Stimulated activated naive CD8-positive, alpha-beta T cell treated with anti-CD3 and anti-CD28 coated beads, Interleukin-15, Interleukin-2, amounts not matched to agents 100 U/mL and 50 U/mL, for 24 hours (primary cell): Measurements from ENCODE around the gene CD36.

ENCODE experiments used
- ATAC-seq: fragments of 150-1000 bp; cut with Tn5 transposase; one replicate; pipeline ENCODE4 v1.10.0; 2021
- DNase-seq: peaks from one replicate; pipeline ENCODE4 v3.0.0; 2021

Gene CD36

GRCh38 chr7:80637911-80638765 lies at the start of gene CD36:
TSS of gene CD36 (plus strand) at chr7:80638642. CDS start at chr7:80646741, 8,099 bp downstream.
- ATAC-seq (no peak), DNase-seq (no peak)

GRCh38 chr7:80589631-80590030 lies 48.8 kb upstream of the CD36 start:
- DNase-seq: no peak
- no peak for ATAC-seq

DNA sequence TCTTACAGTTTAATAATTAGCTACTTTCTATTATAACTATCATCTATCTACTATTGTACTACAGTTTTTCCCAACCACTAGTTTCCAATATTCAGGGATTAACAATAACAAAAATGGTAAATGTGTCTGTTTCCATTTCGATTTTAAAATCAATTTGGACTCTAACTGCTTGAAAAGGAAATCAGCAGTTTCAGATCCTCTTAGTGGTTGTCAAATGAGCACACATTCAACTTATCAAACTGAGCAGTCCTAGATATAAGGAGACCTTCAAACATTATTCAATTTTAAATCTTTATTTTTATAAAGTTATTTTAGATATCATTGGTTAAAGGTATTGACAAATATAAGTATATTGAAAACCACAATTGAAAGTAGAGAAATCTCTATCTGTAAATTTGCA lies 46.8 kb upstream of the CD36 start:
- ATAC-seq (no peak), DNase-seq (no peak)

- ATAC-seq (no peak), DNase-seq (no peak)
These were observed 44.4 kb upstream of the CD36 start for GRCh38 chr7:80593869-80594586.

GRCh38 chr7:80596933-80597517 lies 41.4 kb upstream of the CD36 start:
- DNase-seq (no peak), ATAC-seq (no peak)

GRCh38 chr7:80597875-80598274 lies 40.6 kb upstream of the CD36 start:
- no peak for DNase-seq
- no peak for ATAC-seq

- DNase-seq (no peak), ATAC-seq (no peak)
These were observed 38.4 kb upstream of the CD36 start for GRCh38 chr7:80600046-80600445.

DNA sequence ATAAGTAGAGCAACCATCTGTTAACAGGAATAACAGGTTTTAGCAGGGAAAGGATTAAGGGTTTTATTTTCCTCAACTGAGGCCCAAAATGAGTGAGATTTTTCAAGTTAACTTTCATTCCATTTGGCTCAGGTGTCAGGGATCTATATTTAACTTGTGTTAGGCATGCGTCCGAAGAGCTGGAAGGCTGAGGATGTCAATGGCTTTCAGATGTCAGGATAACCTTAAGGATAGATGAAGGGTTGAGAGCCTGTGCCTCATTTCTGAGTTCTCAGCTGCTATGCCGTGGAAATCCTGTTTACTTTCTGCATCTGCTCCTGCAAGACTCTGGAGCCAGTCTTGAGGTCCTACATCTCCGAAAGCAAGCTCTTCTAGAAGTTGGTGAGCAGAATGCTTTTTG lies 36.4 kb upstream of the CD36 start:
- no peak for ATAC-seq
- no peak for DNase-seq

DNA sequence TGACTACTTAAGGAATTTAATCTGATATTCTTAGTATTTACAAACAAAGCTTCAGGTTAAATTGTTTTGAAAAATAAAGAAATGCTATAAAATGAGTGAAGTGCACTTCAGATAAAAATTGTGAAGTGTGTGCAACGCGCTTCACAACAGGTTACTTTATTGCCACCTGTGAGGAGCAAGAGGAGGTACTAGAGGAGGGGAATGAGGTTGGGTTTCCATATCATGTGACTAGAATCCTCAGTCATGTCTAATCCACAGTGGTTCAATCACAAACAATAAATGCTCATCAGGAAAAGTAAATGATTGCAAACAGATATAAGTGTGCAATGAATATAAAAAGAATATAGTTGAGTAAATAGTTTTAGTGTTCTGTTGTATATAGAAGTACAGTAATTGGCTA lies 34.5 kb upstream of the CD36 start:
- ATAC-seq: no peak
- DNase-seq: no peak

DNA sequence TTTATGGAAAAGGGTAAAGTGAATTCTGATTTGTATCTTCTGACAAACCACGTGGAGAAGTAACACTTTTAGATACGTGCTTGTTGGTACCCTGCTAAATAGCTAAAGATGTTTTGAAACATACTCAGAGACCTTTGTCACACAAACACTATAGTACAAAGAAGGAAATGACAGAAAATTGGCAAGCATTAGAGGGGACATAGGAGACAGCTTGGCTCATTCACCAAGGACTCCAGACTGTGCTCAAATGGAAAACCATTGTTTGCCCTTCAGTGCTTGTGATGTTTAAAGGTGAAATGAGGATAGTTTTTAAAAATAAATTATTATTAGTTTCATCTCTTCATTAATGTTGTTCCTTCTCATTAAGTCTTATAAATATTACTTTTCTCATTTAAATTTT lies 34.0 kb upstream of the CD36 start:
- DNase-seq: no peak

DNA sequence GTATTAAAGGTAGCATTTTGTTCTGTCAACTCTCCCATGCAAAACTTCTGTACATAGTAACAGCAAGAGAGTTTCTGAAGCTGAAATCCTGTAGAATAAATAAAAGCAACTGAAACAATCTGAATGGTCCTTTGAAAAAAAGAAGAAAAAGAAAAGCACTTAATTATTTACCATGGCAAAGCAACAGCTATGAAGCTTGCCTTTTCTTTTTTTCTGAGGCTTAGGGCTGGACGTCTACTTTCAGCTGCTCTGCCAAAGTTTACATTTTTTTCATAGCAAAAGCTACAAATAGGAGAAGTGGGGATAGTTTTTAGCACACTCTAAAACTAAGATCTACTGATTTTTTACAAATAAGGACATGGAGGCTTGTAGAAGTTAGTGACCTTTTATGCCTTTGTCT lies 31.3 kb upstream of the CD36 start:
- ATAC-seq: no peak
- DNase-seq: no peak

More for the DNA sequence above, 34.0 kb upstream of the CD36 start:
- no peak for ATAC-seq

- ATAC-seq (no peak), DNase-seq (no peak)
These were observed 30.1 kb upstream of the CD36 start for GRCh38 chr7:80608336-80608735.

DNA sequence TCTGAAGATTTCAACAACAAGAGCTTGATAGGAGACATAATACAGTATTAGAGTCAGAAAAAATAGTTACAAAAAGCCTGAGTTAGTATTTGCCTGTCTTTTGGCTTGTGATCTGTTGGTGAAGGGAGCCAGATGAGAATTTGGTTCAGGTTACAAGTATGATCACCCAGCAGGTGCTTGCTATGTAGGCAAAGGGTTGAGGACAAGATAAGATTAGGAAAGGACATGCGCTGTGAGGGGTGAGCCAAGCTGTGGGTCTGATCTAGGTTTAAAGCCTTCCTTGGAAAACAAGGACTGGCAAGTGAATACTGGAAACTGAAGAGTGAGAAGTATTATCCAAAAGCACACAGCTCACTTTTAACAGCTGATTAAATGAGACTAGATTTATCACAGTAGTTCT lies 28.7 kb upstream of the CD36 start:
- DNase-seq (no peak), ATAC-seq (no peak)

- DNase-seq: no peak
- no peak for ATAC-seq
These were observed 27.1 kb upstream of the CD36 start for GRCh38 chr7:80611353-80611752.

GRCh38 chr7:80611779-80612178 lies 26.7 kb upstream of the CD36 start:
- ATAC-seq: no peak
- no peak for DNase-seq

GRCh38 chr7:80612880-80613279 lies 25.6 kb upstream of the CD36 start:
- DNase-seq (no peak), ATAC-seq (no peak)

GRCh38 chr7:80613519-80613918 lies 24.9 kb upstream of the CD36 start:
- DNase-seq: no peak
- ATAC-seq: no peak

DNA sequence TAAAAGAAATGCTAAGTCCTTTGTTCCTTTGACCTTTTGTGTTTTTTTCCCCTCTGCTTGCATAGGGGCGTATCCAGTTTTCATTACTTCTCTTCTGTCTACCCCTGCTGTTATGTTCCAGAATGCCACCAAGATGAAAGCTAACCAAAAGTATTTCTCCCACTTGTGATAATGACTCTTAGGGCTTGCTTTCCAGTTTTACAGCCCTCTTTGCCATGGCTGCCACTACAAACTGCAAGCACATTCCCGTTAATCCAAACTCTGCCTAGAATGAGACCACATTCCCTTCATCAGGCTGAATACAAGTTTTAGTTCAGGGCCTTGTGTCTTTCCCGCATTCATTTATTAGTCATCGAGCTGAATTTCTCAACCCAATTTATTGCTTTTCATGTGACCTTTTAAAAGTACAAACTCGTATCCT lies 23.6 kb upstream of the CD36 start:
- DNase-seq (no peak), ATAC-seq (no peak)

- ATAC-seq (no peak), DNase-seq (no peak)
These were observed 20.3 kb upstream of the CD36 start for GRCh38 chr7:80618096-80618495.

GRCh38 chr7:80619741-80620140 lies 18.7 kb upstream of the CD36 start:
- ATAC-seq (no peak), DNase-seq (no peak)

GRCh38 chr7:80622541-80622940 lies 15.9 kb upstream of the CD36 start:
- no peak for DNase-seq

GRCh38 chr7:80623503-80624252 lies 14.8 kb upstream of the CD36 start:
- DNase-seq (no peak), ATAC-seq (no peak)

More at GRCh38 chr7:80622541-80622940, 15.9 kb upstream of the CD36 start:
- ATAC-seq: no peak
